ENCODE measurements around the gene MRPL53. TPM values are rescaled to one million over a fixed set of nuclear protein-coding genes. Genes with fewer than 3 reads are reported as not detected.

The MRPL53 gene
- total and polyA plus RNA-seq, 2 of the 13 experiments (the other 11 are each of a cell fraction or from before 2014, with no cell fraction given): 34.3 to 51.9 TPM

DNA sequence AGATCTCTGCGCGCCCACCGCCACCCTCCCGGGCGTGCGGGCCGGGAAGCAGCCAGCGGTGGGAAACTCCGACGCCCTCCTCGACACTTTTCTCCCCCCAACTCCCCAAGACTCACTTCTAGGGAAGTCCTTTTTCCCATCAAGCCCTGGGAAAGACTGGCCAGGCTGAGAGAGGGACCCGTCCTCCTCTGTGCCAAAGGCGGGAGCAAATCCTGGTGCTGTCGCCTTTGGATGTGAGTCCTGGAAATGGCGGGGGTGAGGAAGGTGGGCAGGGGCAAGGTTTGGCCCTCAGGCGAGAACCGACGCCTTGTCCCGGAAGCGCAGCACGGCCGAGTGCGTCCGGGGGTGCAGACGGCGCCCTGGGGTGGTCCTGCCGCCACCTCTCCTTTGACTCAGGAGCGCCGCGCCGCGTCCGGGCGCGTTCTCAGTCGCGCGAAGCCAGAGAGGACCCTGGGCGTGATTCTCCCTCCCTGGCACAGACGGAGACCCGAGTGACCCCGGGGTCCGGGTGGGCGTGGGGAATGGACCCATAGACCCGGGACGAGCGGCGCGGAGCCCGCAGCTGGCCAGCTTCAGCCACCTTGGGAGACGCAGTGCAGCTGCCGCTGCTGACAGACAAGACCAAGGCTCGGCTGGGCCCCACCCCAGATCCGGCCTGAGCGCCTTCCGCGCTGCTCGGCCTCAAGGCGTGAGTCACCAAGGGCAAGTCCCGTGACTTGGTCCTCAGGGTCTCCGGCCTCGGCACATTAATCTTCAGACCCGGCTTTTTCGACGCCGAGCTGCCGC lies 30.4 kb upstream of the MRPL53 start (continued):
- TF ChIP-seq, protein P1, sequence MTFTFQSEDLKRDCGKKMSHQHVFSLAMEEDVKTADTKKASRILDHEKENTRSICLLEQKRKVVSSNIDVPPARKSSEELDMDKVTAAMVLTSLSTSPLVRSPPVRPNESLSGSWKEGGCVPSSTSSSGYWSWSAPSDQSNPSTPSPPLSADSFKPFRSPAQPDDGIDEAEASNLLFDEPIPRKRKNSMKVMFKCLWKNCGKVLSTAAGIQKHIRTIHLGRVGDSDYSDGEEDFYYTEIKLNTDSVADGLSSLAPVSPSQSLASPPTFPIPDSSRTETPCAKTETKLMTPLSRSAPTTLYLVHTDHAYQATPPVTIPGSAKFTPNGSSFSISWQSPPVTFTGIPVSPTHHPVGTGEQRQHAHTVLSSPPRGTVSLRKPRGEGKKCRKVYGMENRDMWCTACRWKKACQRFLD (CRISPR knock-in tag; IDR thresholded peaks at IDR 0.05; ENCODE audit: borderline replicate concordance): no peak
- TF ChIP-seq JDP2 (CRISPR knock-in tag; IDR thresholded peaks at IDR 0.05; ENCODE audit: borderline replicate concordance): peak; percentile 31; the same call in 1 of the 2 replicates
- peak; percentile 34 for TF ChIP-seq SAP130 (CRISPR knock-in tag; IDR thresholded peaks at IDR 0.05; ENCODE audit: low read depth)
- no peak for TF ChIP-seq NR2F1 (CRISPR knock-in tag; IDR thresholded peaks at IDR 0.05)
- peak; percentile 37; the same call in 1 of the 2 replicates for TF ChIP-seq POGZ (CRISPR knock-in tag; IDR thresholded peaks at IDR 0.05)
- TF ChIP-seq HNRNPUL1 (IDR thresholded peaks at IDR 0.05; ENCODE audit: low read depth, low read length): no peak
- no peak for TF ChIP-seq ATAD3A (CRISPR knock-in tag; IDR thresholded peaks at IDR 0.05)
- TF ChIP-seq SP4 (CRISPR knock-in tag; IDR thresholded peaks at IDR 0.05): peak; percentile 48; the same call in 1 of the 2 replicates
- no peak for TF ChIP-seq NR3C1 (CRISPR knock-in tag; IDR thresholded peaks at IDR 0.05)
- TF ChIP-seq, protein P2, sequence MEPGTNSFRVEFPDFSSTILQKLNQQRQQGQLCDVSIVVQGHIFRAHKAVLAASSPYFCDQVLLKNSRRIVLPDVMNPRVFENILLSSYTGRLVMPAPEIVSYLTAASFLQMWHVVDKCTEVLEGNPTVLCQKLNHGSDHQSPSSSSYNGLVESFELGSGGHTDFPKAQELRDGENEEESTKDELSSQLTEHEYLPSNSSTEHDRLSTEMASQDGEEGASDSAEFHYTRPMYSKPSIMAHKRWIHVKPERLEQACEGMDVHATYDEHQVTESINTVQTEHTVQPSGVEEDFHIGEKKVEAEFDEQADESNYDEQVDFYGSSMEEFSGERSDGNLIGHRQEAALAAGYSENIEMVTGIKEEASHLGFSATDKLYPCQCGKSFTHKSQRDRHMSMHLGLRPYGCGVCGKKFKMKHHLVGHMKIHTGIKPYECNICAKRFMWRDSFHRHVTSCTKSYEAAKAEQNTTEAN (CRISPR knock-in tag; conservative IDR thresholded peaks at IDR 0.05): no peak; the same call in 1 of the 2 replicates
- TF ChIP-seq, protein P3, sequence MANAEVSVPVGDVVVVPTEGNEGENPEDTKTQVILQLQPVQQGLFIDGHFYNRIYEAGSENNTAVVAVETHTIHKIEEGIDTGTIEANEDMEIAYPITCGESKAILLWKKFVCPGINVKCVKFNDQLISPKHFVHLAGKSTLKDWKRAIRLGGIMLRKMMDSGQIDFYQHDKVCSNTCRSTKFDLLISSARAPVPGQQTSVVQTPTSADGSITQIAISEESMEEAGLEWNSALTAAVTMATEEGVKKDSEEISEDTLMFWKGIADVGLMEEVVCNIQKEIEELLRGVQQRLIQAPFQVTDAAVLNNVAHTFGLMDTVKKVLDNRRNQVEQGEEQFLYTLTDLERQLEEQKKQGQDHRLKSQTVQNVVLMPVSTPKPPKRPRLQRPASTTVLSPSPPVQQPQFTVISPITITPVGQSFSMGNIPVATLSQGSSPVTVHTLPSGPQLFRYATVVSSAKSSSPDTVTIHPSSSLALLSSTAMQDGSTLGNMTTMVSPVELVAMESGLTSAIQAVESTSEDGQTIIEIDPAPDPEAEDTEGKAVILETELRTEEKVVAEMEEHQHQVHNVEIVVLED (CRISPR knock-in tag; IDR thresholded peaks at IDR 0.05; ENCODE audit: borderline replicate concordance): peak; percentile 71
- TF ChIP-seq ATF7-NPFF (CRISPR knock-in tag; IDR thresholded peaks at IDR 0.05; ENCODE audit: low read depth): no peak
- TF ChIP-seq, protein P4, sequence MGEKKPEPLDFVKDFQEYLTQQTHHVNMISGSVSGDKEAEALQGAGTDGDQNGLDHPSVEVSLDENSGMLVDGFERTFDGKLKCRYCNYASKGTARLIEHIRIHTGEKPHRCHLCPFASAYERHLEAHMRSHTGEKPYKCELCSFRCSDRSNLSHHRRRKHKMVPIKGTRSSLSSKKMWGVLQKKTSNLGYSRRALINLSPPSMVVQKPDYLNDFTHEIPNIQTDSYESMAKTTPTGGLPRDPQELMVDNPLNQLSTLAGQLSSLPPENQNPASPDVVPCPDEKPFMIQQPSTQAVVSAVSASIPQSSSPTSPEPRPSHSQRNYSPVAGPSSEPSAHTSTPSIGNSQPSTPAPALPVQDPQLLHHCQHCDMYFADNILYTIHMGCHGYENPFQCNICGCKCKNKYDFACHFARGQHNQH (CRISPR knock-in tag; IDR thresholded peaks at IDR 0.05): peak; percentile 17
- TF ChIP-seq MTF1 (CRISPR knock-in tag; IDR thresholded peaks at IDR 0.05): 0 out of 2 replicates have a peak, but pooled peaks have one; percentile 31
- TF ChIP-seq ZNF724P (CRISPR knock-in tag; IDR thresholded peaks at IDR 0.05; ENCODE audit: borderline replicate concordance): no peak; the same call in 1 of the 2 replicates
- peak; percentile 28 for TF ChIP-seq IKZF4 (CRISPR knock-in tag; IDR thresholded peaks at IDR 0.05; ENCODE audit: borderline replicate concordance, low read depth, not compliant biosample characterization)
- TF ChIP-seq ZNF567 (CRISPR knock-in tag; IDR thresholded peaks at IDR 0.05; ENCODE audit: borderline replicate concordance): no peak; the same call in 1 of the 2 replicates

All from HepG2 (cell line).